Thoracic aorta (tissue), 2 donors: ENCODE data around the gene DGKE. TPM values are rescaled to one million over a fixed set of nuclear protein-coding genes. Genes with fewer than 3 reads are reported as not detected.

Experiments used
- ATAC-seq: fragments of 150-250 bp; one replicate; pipeline ENCODE4 v1.8.0; 2017; ENCODE audit warnings: low read depth; ENCODE audit not compliant: insufficient number of reproducible peaks, low FRiP score
- DNase-seq: peaks from one replicate; pipeline ENCODE4 v3.0.0-alpha.2; 2020; ENCODE audit warnings: low spot score
- H3K27ac ChIP-seq, 2 donors: fragments of 200-600 bp; sonication (generic); 1 replicate in 1 of 2; 2 replicates in 1 of 2; pipeline ENCODE4 v1.5.1; 2016; ENCODE audit warnings: mild to moderate bottlenecking in 2 of 2, moderate library complexity in 2 of 2
- H3K27me3 ChIP-seq: fragments of 200-600 bp; sonication (generic); replicated peaks from 2 replicates; pipeline ENCODE4 v1.6.0; 2016; ENCODE audit warnings: mild to moderate bottlenecking; ENCODE audit not compliant: insufficient read depth
- H3K36me3 ChIP-seq: fragments of 200-600 bp; sonication (generic); one replicate; pipeline ENCODE4 v1.5.1; 2016
- H3K4me1 ChIP-seq, 2 donors: fragments of 200-600 bp; sonication (generic); 1 replicate in 1 of 2; 2 replicates in 1 of 2; pipeline versions ENCODE4 v1.5.1 to v1.6.0; 2016; ENCODE audit warnings: low read depth in 2 of 2, mild to moderate bottlenecking in 1 of 2; ENCODE audit not compliant: control insufficient read depth in 1 of 2
- H3K4me3 ChIP-seq: fragments of 200-600 bp; sonication (generic); 2 replicates; pipeline ENCODE4 v1.5.1; 2016; ENCODE audit warnings: mild to moderate bottlenecking
- H3K9me3 ChIP-seq: fragments of 200-600 bp; sonication (generic); 2 replicates; pipeline ENCODE4 v1.5.1; 2016
- CTCF ChIP-seq: fragments of 200-600 bp; sonication (generic); IDR thresholded peaks from one replicate; pipeline ENCODE4 v1.5.1; 2019; ENCODE audit warnings: antibody characterized with exemption
- total RNA-seq, 2 donors: library from RNA; depleted of rRNA; stranded (reverse); fragments of >200 nt; gene quantifications; one replicate each; pipeline versions ENCODE4 v1.1.0 to v1.2.3, GENCODE V29; 2016

DGKE gene
- total RNA-seq, 2 donors from 2014 or later, result 8.7 to 9.9 TPM

- H3K4me1 ChIP-seq, result peaks cover 22 to 36% of the 10 kb centered on the region in 2 donors
- DNase-seq (no peak), ATAC-seq (no peak)
- H3K4me3 ChIP-seq, result peak overlapping the region; percentile 88
- H3K36me3 ChIP-seq, result no peaks in the 10 kb centered on the region
- no peak for TF ChIP-seq CTCF
- no peaks in the 10 kb centered on the region for H3K27me3 ChIP-seq
- H3K27ac ChIP-seq, result peak overlapping the region; percentile 84 to 86
- no peaks in the 10 kb centered on the region for H3K9me3 ChIP-seq
Observed at GRCh38 chr17:56914581-56915273, 80.8 kb downstream of the DGKE start.

GRCh38 chr17:56917559-56918296, 83.8 kb downstream of the DGKE start:
- H3K4me1 ChIP-seq, result peaks cover 14 to 16% of the 10 kb centered on the region in 2 donors
- TF ChIP-seq CTCF, result no peak
- no peaks in the 10 kb centered on the region for H3K27me3 ChIP-seq
- H3K9me3 ChIP-seq, result no peaks in the 10 kb centered on the region
- no peak overlapping the region for H3K27ac ChIP-seq
- no peak overlapping the region for H3K4me3 ChIP-seq
- DNase-seq (no peak), ATAC-seq (no peak)
- H3K36me3 ChIP-seq, result no peaks in the 10 kb centered on the region

GRCh38 chr17:56918916-56919315, 85.0 kb downstream of the DGKE start:
- no peak for TF ChIP-seq CTCF
- H3K27me3 ChIP-seq, result no peaks in the 10 kb centered on the region
- peaks cover 14% of the 10 kb centered on the region in 2 donors for H3K4me1 ChIP-seq
- ATAC-seq, result no peak
- no peaks in the 10 kb centered on the region for H3K9me3 ChIP-seq
- no peak overlapping the region for H3K27ac ChIP-seq
- H3K4me3 ChIP-seq, result no peak overlapping the region
- no peaks in the 10 kb centered on the region for H3K36me3 ChIP-seq
- no peak for DNase-seq

Other genes starting within 250 kb of the DGKE start
- gene NOG, start 240.5 kb upstream of the DGKE start, total RNA-seq, result 1 to 10 TPM in 1 of 2 donors, under 1 TPM in 1; 0.81 to 2.3 TPM
- 1 to 10 TPM; 1.3 to 2.4 TPM for gene C17orf67, start 231 bp upstream of the DGKE start, total RNA-seq
- gene TRIM25, start 79.9 kb downstream of the DGKE start, total RNA-seq, result 10 to 100 TPM; 32.2 to 40.6 TPM
- gene COIL, start 126.9 kb downstream of the DGKE start, total RNA-seq, result 1 to 10 TPM; 5.0 to 9.9 TPM
- gene SCPEP1, start 144.0 kb downstream of the DGKE start, total RNA-seq, result 100 to 1,000 TPM in 1 of 2 donors, 10 to 100 TPM in 1; 91.1 to 112 TPM